Right cardiac atrium (tissue), 5 donors: ENCODE measurements around the gene PTRH1. TPM values are rescaled to one million over a fixed set of nuclear protein-coding genes. Genes with fewer than 3 reads are reported as not detected.

ENCODE experiments used
- polyA plus RNA-seq: library from polyadenylated mRNA; stranded (reverse); fragments of 200-250 nt; gene quantifications from one replicate; pipeline ENCODE4 v1.2.3, GENCODE V29; 2013
- total RNA-seq, 4 donors: library from RNA; stranded (reverse); fragmentation: NEBNext Ultra II Directional; extraction: Animal tissue kit (Norgen Biotek cat#: 25700); gene quantifications; one replicate each; pipeline ENCODE4 v1.2.1, GENCODE V29; 2021
- donor health status: healthy with polysubstance abuse.
- donor health status: DM: no; HTN: yes; CAD: no.
- donor health status: DM: no; HTN: no; CAD: no.
- donor health status: DM: no; HTN: yes; CAD: no; lungs with severe emphysema.
- donor health status: DM: yes; HTN: yes; CAD: no.

PTRH1 gene
- total and polyA plus RNA-seq, 5 donors, result 8.7 to 16.3 (median 11.9) TPM

Other genes with a start within 250 kb of the PTRH1 start
- gene STXBP1, start 103.4 kb downstream of the PTRH1 start, total RNA-seq, result 10 to 100 TPM; 30.0 to 43.3 (median 41.2) TPM
- gene STXBP1, start 103.4 kb downstream of the PTRH1 start, polyA plus RNA-seq, result 19.4 TPM
- not detected for gene CFAP157, start 8.7 kb downstream of the PTRH1 start, total RNA-seq
- gene CFAP157, start 8.7 kb downstream of the PTRH1 start, polyA plus RNA-seq, result 0.18 TPM
- gene TTC16, start 416 bp upstream of the PTRH1 start, total RNA-seq, result under 1 TPM in 3 of 4 donors, not detected in 1; 0.06 to 0.14 (median 0.11) TPM
- gene TTC16, start 416 bp upstream of the PTRH1 start, polyA plus RNA-seq, result 0.14 TPM
- gene TOR2A, start 19.6 kb upstream of the PTRH1 start, total RNA-seq, result 1 to 10 TPM; 3.1 to 3.9 (median 3.5) TPM
- 3.7 TPM for gene TOR2A, start 19.6 kb upstream of the PTRH1 start, polyA plus RNA-seq
- gene SH2D3C, start 63.0 kb upstream of the PTRH1 start, total RNA-seq, result 10 to 100 TPM in 3 of 4 donors, 1 to 10 TPM in 1; 9.4 to 15.5 (median 12.7) TPM
- gene SH2D3C, start 63.0 kb upstream of the PTRH1 start, polyA plus RNA-seq, result 17.4 TPM
- gene CDK9, start 70.4 kb upstream of the PTRH1 start, total RNA-seq, result 10 to 100 TPM; 49.0 to 62.5 (median 58.6) TPM
- gene CDK9, start 70.4 kb upstream of the PTRH1 start, polyA plus RNA-seq, result 37.3 TPM
- 10 to 100 TPM; 34.1 to 53.1 (median 45.6) TPM for gene FPGS, start 87.2 kb upstream of the PTRH1 start, total RNA-seq
- 30.1 TPM for gene FPGS, start 87.2 kb upstream of the PTRH1 start, polyA plus RNA-seq
- 100 to 1,000 TPM; 275 to 462 (median 364) TPM for gene ENG, start 139.0 kb upstream of the PTRH1 start, total RNA-seq
- 362 TPM for gene ENG, start 139.0 kb upstream of the PTRH1 start, polyA plus RNA-seq
- gene AK1, start 162.0 kb upstream of the PTRH1 start, total RNA-seq, result 100 to 1,000 TPM; 630 to 722 (median 659) TPM
- 811 TPM for gene AK1, start 162.0 kb upstream of the PTRH1 start, polyA plus RNA-seq
- 10 to 100 TPM; 60.1 to 73.7 (median 65.2) TPM for gene ST6GALNAC6, start 183.9 kb upstream of the PTRH1 start, total RNA-seq
- gene ST6GALNAC6, start 183.9 kb upstream of the PTRH1 start, polyA plus RNA-seq, result 55.9 TPM
- gene ST6GALNAC4, start 201.4 kb upstream of the PTRH1 start, total RNA-seq, result 10 to 100 TPM; 26.3 to 36.7 (median 32.3) TPM
- gene ST6GALNAC4, start 201.4 kb upstream of the PTRH1 start, polyA plus RNA-seq, result 24.3 TPM
- 1 to 10 TPM in 1 of 4 donors, under 1 TPM in 1, not detected in 2; 0.29 to 1.3 TPM for gene PIP5KL1, start 215.1 kb upstream of the PTRH1 start, total RNA-seq
- gene PIP5KL1, start 215.1 kb upstream of the PTRH1 start, polyA plus RNA-seq, result 0.29 TPM
- 10 to 100 TPM; 13.6 to 20.0 (median 16.0) TPM for gene DPM2, start 222.2 kb upstream of the PTRH1 start, total RNA-seq
- gene DPM2, start 222.2 kb upstream of the PTRH1 start, polyA plus RNA-seq, result 16.4 TPM